ENCODE data around the gene NAA60.

The NAA60 gene

DNA sequence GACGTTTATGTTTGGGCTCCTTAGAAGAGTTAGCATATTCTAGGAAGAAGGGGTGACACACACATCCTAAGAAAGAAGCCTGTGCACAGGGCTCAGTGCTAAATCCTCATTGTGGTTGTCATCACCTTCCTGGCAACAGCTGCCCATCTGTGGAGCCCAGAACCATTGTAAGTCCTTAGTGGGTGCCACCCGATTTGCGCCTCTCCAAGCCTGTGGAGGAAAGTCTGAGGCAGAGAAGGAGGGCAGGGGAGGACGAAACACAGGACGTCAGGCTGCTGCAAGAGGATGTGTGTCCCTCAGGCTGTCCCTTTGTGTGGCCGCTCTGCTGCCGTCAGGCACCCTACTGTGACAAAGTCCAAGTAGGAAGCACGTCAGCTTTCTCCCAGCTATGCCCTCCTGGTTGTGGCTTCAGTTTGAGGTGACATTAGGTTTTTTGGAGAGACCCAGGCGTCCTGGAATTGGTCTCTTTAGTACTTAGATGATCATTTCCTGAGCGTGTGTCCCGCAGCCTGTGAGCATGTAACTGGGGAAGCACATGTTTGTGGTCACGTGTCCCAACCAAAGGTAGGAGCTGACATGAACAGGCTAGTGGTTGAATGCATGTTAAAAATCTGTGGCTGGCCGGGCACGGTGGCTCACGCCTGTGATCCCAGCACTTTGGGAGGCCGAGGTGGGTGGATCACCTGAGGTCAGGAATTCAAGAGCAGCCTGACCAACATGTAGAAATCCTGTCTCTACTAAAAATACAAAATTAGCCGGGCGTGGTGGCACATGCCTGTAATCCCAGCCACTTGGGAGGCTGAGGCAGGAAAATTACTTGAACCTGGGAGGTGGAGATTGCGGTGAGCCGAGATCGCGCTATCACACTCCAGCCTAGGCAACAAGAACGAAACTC lies 68.1 kb downstream of the NAA60 start:
- DNase-seq = no peak

DNA sequence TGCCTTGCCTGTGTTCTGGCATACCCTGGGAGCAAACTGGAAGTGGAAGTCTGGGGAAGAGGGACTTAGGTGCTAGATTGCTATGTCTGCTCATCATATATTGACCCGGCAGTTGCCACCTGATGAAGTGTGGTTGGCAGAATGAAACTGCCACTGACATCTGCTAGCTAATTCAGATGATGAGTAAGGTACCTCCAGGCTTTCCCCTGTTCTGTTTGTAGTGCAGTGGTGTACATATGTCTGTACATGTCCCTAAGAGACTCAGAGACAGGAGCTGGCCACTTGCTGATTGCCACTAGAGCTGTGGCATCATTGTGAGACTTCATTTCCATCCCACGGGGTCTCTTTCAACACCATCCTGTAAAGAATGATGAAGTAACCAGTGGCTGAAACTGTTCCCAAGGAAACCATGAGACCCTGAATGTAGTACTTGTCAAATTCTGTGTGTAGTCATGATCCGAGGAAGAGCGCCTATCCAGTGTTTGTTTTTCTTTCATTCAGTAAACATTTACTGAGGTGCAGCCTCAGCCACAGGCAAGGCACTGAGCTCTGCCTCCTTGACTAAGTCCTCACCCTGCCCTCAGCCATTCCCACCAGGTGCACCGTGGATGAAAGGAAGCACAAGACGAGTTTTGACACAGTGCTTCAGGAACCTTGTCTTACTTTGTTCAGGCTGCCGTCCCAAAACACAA lies 70.6 kb downstream of the NAA60 start:
- DNase-seq = no peak

DNA sequence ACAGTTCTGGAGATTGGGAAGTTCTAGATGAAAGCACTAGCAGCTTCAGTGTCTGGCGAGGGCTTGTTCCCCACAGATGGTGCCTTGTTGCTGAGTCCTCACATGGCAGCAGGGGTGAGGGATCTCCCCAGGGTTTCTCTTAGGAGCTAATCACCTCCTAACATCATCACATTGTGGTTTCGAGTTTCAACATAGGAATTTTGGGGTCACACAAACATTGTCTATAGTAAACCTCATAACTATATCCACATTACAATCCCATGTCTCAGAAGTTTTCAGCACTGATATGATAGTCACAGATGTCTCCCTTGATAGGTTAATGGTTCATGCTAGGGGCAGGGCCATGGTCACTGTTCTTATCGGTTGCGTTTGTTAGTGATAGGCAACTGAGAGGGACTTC lies 71.1 kb downstream of the NAA60 start:
- DNase-seq = no peak

DNA sequence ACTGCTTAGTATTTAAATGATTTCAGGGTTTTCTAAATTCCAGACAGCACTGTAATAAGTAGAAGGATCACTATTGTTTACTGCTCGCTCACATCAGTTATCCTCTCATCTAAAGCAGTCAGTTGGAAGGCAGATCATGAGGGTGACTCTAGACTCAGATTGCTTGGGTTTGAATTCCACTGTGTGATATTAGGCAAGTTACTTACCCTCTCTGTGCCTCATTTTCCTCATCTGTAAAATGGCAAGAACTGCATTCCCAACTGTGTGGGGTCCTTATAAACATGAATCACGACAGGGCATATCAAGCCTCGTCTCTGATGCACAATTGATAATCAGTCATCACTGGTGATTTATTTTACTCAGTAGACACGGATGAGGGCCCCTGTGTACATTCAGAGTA lies 72.4 kb downstream of the NAA60 start:
- no peak for DNase-seq

DNA sequence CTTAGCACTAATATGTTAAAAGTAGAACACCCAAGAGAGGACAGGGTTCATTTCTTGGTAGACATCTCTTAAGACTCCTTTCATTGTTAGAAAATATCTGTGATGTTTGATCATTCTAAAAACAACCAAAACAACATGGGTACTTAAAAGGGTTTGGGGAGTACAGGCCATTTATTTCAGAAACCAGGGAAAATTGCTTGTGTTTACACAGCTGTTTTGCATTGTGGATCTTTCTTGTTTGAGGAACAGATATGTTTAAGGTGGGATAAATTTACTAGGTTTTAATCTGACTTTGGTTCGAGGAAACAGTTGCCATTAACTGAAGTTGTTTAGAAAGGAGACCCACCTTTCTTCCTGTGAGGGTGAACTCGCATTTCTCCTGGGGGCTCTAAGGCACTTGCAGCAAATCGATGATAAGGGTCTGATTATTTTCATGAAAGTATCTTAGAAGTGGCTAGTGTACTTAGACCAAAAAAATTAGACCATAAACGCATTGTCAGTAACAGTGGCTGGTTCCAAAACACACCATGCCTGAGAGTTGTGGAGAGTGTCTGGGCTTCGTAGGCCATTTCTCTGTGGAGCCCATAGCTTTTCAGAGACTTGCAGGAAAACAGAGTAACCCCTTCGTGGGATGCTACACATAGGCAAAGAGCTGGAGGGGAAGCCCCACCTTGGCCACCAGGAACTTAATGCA lies 75.0 kb downstream of the NAA60 start:
- DNase-seq = no peak

DNA sequence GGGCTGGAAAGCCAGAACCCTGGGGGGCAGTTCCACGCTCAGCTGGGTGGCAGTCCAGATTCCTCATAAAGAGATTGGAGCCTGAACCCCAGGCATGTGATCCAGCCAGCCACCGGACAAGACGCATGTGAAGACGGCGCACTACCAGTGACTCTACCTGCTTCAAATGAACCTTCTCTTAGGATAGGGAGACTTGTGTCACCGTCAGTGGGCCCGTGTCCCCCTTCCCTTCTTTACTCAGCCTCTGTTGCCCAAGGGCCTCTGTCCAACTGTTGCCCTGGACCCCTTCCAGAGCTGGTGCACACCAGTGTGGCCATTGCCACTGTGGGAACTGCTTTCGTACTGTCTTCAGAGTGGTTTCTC lies 75.5 kb downstream of the NAA60 start:
- DNase-seq = no peak

DNA sequence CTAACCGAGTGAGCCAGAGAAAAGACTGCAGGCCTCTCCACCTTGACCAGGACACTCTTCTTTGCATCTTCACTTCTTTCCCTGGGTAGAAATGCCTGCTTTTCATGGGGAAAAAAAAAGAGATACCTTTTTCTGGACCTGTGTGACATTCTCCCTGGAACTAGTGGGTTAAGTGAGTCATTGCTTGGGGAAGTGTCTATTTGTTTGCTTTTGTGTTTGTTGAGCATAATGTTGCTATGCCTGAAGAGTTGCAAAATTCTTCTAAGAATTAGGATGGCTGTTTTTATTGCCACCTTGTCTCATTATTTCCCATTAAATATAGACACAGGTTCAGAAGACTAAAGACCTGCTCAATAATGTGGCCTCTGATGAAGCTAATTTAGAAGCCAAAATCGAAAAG lies 76.1 kb downstream of the NAA60 start:
- no peak for DNase-seq

DNA sequence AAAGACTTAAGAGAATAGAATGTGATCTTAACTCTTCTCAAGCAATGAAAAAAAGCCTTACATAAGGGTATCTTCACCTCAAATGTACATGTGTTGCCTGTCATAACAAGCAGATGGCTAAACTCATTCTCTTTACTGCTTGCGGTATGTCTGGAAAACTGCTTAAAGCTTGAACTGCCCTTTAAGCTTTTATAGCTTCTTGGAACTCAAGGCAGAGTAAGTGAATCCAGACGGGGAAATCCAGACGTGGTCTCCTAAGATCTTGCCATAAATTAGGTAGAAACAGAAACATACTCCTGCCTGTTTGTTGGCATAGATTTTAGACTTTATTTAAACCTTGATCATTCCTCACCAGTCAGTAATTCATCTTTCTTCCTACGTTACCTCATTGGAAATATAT lies 76.9 kb downstream of the NAA60 start:
- no peak for DNase-seq

DNA sequence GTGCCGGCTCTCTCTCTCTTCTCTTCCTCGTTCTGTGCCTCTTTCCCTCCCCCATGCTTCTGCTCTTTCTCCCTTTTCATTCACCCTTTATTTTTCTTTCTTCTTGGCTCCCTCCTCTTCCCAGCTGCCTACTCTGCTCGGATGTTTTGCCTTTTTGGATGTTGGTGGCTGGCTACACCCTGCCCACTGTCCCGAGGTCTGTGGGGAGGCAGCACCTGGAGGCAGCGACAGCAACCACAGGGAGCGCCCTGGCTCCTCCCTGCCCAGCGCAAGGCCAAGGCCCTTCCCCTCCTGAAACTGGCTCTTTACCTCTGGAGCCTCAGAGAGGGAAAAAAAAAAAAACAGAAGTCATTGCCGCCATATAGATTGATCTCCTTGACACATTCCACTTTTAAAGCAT lies 77.4 kb downstream of the NAA60 start:
- no peak for DNase-seq

DNA sequence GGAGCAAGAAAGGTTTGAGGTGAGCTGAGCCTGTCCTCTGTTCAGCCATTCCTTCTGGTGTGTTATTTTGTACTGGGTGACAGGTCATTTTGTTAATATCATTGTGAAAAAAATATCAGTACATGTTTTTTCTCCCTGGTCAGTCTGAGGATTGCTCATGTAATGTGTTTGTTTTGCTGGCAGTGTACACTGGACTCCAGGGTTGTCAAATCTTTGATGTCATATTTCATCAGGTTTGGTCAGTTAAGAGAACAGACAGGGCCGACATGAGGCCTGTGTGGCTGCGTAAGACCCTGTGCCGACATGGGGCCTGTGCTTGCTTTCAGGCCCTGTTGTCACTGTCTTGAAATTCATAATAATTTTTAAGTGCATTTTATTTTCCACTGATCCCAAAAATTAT lies 79.8 kb downstream of the NAA60 start:
- DNase-seq = no peak

DNA sequence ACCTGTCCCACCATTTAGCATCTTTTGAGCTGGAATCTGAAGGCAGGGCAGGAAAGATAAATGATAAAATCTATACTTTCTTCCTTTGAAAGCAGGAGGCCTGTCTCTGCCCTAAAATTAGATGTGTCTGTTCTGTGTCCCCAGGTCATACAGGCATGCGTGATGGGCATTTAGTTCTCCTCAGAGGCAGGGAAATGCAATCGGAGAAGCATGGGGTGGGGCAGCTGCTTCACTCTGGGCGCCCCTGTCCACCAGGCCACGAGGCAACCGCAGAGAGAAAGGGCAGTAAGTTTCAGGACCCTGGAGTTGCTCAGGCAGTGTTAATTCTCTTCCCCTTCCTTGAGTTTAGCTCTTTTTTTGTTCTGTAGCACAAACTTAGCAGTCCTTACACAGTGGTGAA lies 82.5 kb downstream of the NAA60 start:
- no peak for DNase-seq

DNA sequence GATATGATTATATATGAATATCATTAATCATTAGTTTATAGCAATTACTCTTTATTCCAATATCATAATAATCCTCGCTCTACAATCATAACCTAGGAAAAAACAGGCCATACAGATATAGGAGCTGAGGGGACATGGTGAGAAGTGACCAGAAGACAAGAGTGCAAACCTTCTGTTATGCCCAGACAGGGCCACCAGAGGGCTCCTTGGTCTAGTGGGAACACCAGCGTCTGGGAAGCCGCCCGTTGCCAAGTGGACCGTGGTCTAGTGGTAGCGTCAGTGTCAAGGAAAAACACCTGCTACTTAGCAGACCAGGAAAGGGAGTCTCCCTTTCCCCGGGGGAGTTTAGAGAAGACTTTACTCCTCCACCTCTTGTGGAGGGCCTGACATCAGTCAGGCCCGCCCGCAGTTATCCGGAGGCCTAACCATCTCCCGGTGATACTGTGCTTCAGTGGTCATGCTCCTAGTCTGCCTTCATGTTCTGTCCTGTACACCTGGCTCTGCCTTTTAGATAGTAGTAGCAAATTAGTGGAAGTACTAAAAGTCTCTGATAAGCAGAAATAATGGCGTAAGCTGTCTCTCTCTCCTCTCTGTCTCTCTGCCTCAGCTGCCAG lies 83.8 kb downstream of the NAA60 start:
- peak; percentile 37 for DNase-seq

DNA sequence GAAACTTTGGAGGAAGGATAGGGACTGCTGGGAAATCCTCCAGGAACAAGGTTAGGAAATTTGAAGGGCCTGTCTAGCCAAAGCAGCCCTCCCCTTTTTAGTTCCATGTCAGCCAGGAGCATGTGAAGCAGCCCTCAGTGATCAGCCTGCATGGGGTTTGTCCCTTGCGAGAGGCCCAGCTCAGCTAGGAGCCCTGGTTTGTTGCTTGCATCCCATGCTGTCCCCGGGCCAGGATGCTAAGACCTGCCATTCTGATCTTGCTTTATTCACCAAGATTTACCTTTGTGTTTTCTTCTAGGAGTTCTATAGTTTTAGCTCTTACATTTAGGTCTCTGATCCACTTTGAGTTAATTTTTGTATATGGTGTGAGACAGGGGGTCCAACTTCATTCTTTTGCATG lies 84.9 kb downstream of the NAA60 start:
- DNase-seq = no peak

DNA sequence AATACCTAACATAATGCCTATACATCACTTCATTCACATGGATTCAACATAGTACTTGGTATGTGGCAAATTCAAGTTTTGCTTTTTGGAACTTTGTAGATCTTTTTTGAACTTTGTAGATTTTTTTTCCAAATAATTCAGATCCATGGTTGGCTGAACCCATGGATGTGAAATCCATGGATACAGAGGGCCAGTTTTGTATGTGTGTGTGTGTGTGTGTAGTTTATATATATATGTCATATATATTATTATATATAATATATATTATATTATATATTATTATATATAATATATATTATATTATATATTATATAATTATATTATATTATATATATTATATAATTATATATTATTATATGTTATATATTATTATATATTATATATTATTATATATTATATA lies 85.7 kb downstream of the NAA60 start:
- no peak for DNase-seq

DNA sequence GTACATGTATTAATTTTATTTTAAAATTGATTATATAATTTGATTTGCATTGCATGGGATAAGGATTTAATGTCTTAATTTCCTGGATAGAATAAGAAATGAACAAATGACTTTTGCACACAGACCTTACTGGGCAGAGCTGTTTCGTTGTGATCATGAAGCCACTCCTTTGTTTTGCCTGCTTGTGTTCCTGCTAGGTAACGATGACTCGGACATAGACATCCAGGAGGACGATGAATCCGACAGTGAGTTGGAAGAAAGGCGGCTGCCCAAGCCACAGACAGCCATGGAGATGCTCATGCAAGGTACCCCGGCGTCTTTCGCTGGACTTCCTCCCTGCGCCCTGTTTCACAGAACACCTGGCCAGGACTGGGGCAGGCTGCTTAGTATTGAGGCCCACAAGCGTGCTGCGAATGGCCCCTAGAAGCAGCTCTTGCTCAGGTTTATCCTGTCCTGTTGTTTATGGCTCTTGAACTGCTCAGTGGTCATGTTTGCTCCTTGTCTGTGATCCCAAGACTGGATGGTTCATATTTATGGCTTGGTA lies 87.0 kb downstream of the NAA60 start:
- DNase-seq = no peak

DNA sequence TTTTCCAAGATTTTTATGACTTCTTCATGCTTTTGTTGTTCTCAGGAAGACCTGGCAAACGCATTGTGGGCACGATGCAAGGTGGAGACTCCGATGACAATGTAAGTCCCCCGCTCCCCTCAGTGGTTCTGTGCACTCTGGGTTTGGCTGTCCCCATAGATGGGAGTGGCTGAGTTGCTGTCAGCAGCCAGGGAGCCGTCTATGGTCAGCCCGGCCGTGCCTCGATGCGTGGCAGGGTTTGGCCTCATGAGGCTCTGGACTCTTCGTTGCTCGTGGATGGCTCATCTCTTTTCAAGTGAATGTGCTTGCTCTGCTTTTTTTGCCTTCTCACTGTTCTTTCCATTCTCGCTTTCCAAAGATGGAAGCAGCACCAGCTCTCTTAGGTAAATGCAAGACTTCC lies 89.3 kb downstream of the NAA60 start:
- no peak for DNase-seq

DNA sequence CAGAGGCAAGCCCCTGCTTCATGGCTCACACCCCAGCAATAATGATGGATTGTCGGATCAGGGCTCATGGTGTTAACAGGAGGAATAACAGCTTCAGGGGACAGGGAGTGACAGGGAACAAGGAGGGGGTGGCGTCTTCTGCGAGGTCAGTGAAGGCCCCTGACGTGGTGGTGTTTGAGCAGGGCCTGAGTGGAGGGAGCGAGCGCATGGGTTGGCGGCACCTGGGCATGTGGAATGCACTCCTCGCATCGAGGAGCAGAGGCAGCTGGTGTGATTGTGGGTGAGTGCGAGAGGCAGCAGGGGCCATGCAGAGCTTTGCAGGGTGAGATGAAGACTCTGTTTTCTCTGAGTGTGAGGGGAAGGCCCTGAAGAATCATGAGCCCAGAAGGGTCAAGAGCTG lies 90.6 kb downstream of the NAA60 start:
- no peak for DNase-seq

DNA sequence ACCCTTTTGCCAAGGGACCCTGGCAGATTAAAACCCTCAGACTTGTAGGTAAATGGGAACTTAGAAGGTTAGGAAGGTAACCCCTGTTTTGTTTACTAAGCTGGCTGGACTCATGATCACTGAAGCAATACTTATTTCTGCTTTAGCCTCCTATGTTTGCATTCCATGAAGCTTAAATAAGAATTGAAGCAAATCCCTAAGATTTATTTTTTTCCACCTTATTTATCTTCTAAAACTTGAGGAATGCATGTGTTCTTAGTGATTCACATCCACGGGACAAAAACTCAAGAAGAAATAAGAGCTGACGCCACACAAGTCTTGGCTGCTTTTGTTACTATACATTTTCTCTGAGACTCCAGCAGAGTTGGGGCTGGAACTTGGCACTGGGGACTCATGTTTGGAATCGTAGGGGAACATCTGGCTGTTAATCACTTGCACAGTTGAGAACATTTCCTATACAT lies 92.8 kb downstream of the NAA60 start:
- DNase-seq = no peak

Data from activated T-cell treated with anti-CD3 and anti-CD28 coated beads for 4 hours (primary cell).